ENCODE results near the gene AMBP. TPM values are rescaled to one million over a fixed set of nuclear protein-coding genes. Genes with fewer than 3 reads are reported as not detected.

Gene AMBP
- total RNA-seq, 1 experiment from 2014 or later: 0.22 TPM

GRCh38 chr9:114017741-114018715 lies 60.1 kb downstream of the AMBP start:
- Histone ChIP-seq H3K9me3 (ENCODE audit: low read length) (peaks cover 7% of the 10 kb centered on the region; the same call in 1 of the 2 replicates), H2AFZ (ENCODE audit: low read length) (no peak overlapping the region), H3F3A (ENCODE audit: low read length, unreplicated experiment) (no peaks in the 10 kb centered on the region), H3K79me2 (ENCODE audit: low read length) (no peaks in the 10 kb centered on the region), H3K4me2 (ENCODE audit: low read length) (no peak overlapping the region), H3K27me3 (ENCODE audit: low read length) (no peaks in the 10 kb centered on the region), H4K20me1 (ENCODE audit: low read length) (no peaks in the 10 kb centered on the region), H3K4me1 (ENCODE audit: insufficient read depth, low read length) (no peaks in the 10 kb centered on the region), H3K9me2 (replicated peaks; ENCODE audit: low read length) (no peaks in the 10 kb centered on the region), H3K4me3 (ENCODE audit: low read length) (no peak overlapping the region), H3K27ac (ENCODE audit: low read length) (no peak overlapping the region), H3K36me3 (ENCODE audit: low read depth, low read length) (peaks cover 20% of the 10 kb centered on the region), H3K9ac (ENCODE audit: low read length) (no peak overlapping the region)
- no TSS peak for BruUV-seq (replicated peaks)
- intact Hi-C loops (cut with micrococcal nuclease): no loop called here
- ChIA-PET CTCF (no interaction called here), POLR2A (ENCODE audit: unreplicated experiment) (no interaction called here)
- ATAC-seq (no peak), DNase-seq (no peak)
- TF ChIP-seq EZH2 (IDR thresholded peaks at IDR 0.05; ENCODE audit: low read length, unreplicated experiment): no peak
- TF ChIP-seq CTCF (conservative IDR thresholded peaks at IDR 0.05; ENCODE audit: low read depth, low read length): no peak
- TF ChIP-seq EZH2phosphoT487 (IDR thresholded peaks at IDR 0.05; ENCODE audit: borderline replicate concordance, low read length): no peak

- H3K27me3 ChIP-seq (ENCODE audit: low read length): no peaks in the 10 kb centered on the region
- no peaks in the 10 kb centered on the region for H3K4me1 ChIP-seq (ENCODE audit: insufficient read depth, low read length)
- no peaks in the 10 kb centered on the region for H3F3A ChIP-seq (ENCODE audit: low read length, unreplicated experiment)
- intact Hi-C loops (cut with micrococcal nuclease): no loop called here
- peaks cover 17% of the 10 kb centered on the region; the same call in 1 of the 2 replicates for H3K36me3 ChIP-seq (ENCODE audit: low read depth, low read length)
- POLR2A ChIA-PET (ENCODE audit: unreplicated experiment): no interaction called here
- H4K20me1 ChIP-seq (ENCODE audit: low read length): no peaks in the 10 kb centered on the region
- H3K4me3 ChIP-seq (ENCODE audit: low read length): no peak overlapping the region
- no peaks in the 10 kb centered on the region for H3K9me2 ChIP-seq (replicated peaks; ENCODE audit: low read length)
- ATAC-seq (no peak), DNase-seq (no peak)
- H2AFZ ChIP-seq (ENCODE audit: low read length): no peak overlapping the region
- BruUV-seq (replicated peaks): no TSS peak
- H3K27ac ChIP-seq (ENCODE audit: low read length): no peak overlapping the region
- H3K79me2 ChIP-seq (ENCODE audit: low read length): no peaks in the 10 kb centered on the region
- peaks cover 3% of the 10 kb centered on the region; the same call in 1 of the 2 replicates for H3K9me3 ChIP-seq (ENCODE audit: low read length)
- TF ChIP-seq EZH2phosphoT487 (IDR thresholded peaks at IDR 0.05; ENCODE audit: borderline replicate concordance, low read length): no peak
- TF ChIP-seq EZH2 (IDR thresholded peaks at IDR 0.05; ENCODE audit: low read length, unreplicated experiment): no peak
- no peak for TF ChIP-seq CTCF (conservative IDR thresholded peaks at IDR 0.05; ENCODE audit: low read depth, low read length)
- CTCF ChIA-PET: no interaction called here
- H3K4me2 ChIP-seq (ENCODE audit: low read length): no peak overlapping the region
- no peak overlapping the region for H3K9ac ChIP-seq (ENCODE audit: low read length)
Observed at GRCh38 chr9:114016629-114017423, 61.3 kb downstream of the AMBP start.

All from PC-3 (cell line).